Thoracic aorta (tissue), 2 donors: ENCODE data around the gene ATP2C2. TPM values are rescaled to one million over a fixed set of nuclear protein-coding genes. Genes with fewer than 3 reads are reported as not detected.

Experiments
- total RNA-seq, 2 donors: library from RNA; depleted of rRNA; stranded (reverse); fragments of >200 nt; gene quantifications; one replicate each; pipeline versions ENCODE4 v1.1.0 to v1.2.3, GENCODE V29; 2016

The ATP2C2 gene
- total RNA-seq, 2 donors from 2014 or later: 0.28 to 0.54 TPM

Other genes starting within 250 kb of the ATP2C2 start
- gene HSDL1, start 223.4 kb upstream of the ATP2C2 start, total RNA-seq: 10 to 100 TPM in 1 of 2 donors, 1 to 10 TPM in 1; 7.2 to 14.4 TPM
- gene DNAAF1, start 223.2 kb upstream of the ATP2C2 start, total RNA-seq: not detected
- gene TAF1C, start 181.5 kb upstream of the ATP2C2 start, total RNA-seq: 10 to 100 TPM; 43.7 to 75.9 TPM
- gene ADAD2, start 177.4 kb upstream of the ATP2C2 start, total RNA-seq: not detected
- gene KCNG4, start 128.5 kb upstream of the ATP2C2 start, total RNA-seq: not detected
- gene WFDC1, start 73.7 kb upstream of the ATP2C2 start, total RNA-seq: 100 to 1,000 TPM in 1 of 2 donors, 1 to 10 TPM in 1; 4.6 to 203 TPM
- 10 to 100 TPM; 13.8 to 23.2 TPM for gene MEAK7, start 136.1 kb downstream of the ATP2C2 start, total RNA-seq
- gene COTL1, start 249.5 kb downstream of the ATP2C2 start, total RNA-seq: 10 to 100 TPM; 32.0 to 46.8 TPM